Measurements from ENCODE around the gene FIBIN.
A peak's percentile ranks its signal among the peaks of the same experiment; 100 is the strongest.
"Not testable (repeated sequence)": the region's sequence is repeated elsewhere in the genome, so short reads cannot be mapped to it uniquely, and the experiment has no call there.

Gene FIBIN

GRCh38 chr11:26983645-26984044 lies 10.3 kb upstream of the FIBIN start:
- DNase-seq = no peak

GRCh38 chr11:26985470-26985869 lies 8.4 kb upstream of the FIBIN start:
- no peak for DNase-seq

- DNase-seq = no peak
Measured at GRCh38 chr11:26985943-26986342, 8.0 kb upstream of the FIBIN start.

- DNase-seq = no peak
Measured at GRCh38 chr11:26987272-26987671, 6.6 kb upstream of the FIBIN start.

GRCh38 chr11:26987731-26988130 lies 6.2 kb upstream of the FIBIN start:
- no peak for DNase-seq

GRCh38 chr11:26992031-26992541 lies 1.8 kb upstream of the FIBIN start:
- DNase-seq = no peak

- no peak for DNase-seq
Measured at GRCh38 chr11:26994631-26995095, 751 bp downstream of the FIBIN start.

GRCh38 chr11:26995701-26996460 lies 2.0 kb downstream of the FIBIN start:
- no peak for DNase-seq

GRCh38 chr11:26997378-26997777 lies 3.5 kb downstream of the FIBIN start:
- no peak for DNase-seq

- DNase-seq = not testable (repeated sequence)
Measured at GRCh38 chr11:27001136-27001730, 7.3 kb downstream of the FIBIN start.

- DNase-seq = no peak
Measured at GRCh38 chr11:27002431-27002830, 8.5 kb downstream of the FIBIN start.

- no peak for DNase-seq
Measured at GRCh38 chr11:27002838-27003237, 8.9 kb downstream of the FIBIN start.

- DNase-seq = no peak
Measured at GRCh38 chr11:27004103-27004502, 10.2 kb downstream of the FIBIN start.

- DNase-seq = no peak
Measured at GRCh38 chr11:27008811-27009535, 15.1 kb downstream of the FIBIN start.

- no peak for DNase-seq
Measured at GRCh38 chr11:27011560-27012233, 17.8 kb downstream of the FIBIN start.

- peak; percentile 55 to 66 for DNase-seq
Measured at GRCh38 chr11:27012234-27012921, 18.5 kb downstream of the FIBIN start.

- DNase-seq = no peak
Measured at GRCh38 chr11:27013781-27014361, 20.0 kb downstream of the FIBIN start.

GRCh38 chr11:27018902-27019529 lies 25.1 kb downstream of the FIBIN start:
- no peak for DNase-seq

GRCh38 chr11:27020751-27021150 lies 26.8 kb downstream of the FIBIN start:
- no peak for DNase-seq

GRCh38 chr11:27022659-27023251 lies 28.8 kb downstream of the FIBIN start:
- DNase-seq = no peak

GRCh38 chr11:27024865-27025264 lies 31.0 kb downstream of the FIBIN start:
- no peak for DNase-seq

Measured in Kasumi-1 (cell line).